Choroid plexus epithelial cell (primary cell): ENCODE results near the gene CA10.

ENCODE experiments used
- DNase-seq: peaks from one replicate; pipeline ENCODE4 v3.0.0-alpha.2; 2010; ENCODE audit warnings: low read depth
- H3K4me3 ChIP-seq: 2 replicates; pipeline ENCODE4 v1.5.1; 2011; ENCODE audit warnings: low read depth, mild to moderate bottlenecking, control low read depth, low read length, moderate library complexity
- TF ChIP-seq, protein P1 (sequence below): conservative IDR thresholded peaks from 2 replicates; pipeline ENCODE4 v1.5.1; 2011; ENCODE audit warnings: low read depth, mild to moderate bottlenecking, control low read depth, inconsistent platforms, low read length, moderate library complexity

Gene CA10

GRCh38 chr17:51833620-51834019 is 324.9 kb downstream of the CA10 start:
- no peak overlapping the region for H3K4me3 ChIP-seq
- DNase-seq, result no peak
- TF ChIP-seq, protein P1, sequence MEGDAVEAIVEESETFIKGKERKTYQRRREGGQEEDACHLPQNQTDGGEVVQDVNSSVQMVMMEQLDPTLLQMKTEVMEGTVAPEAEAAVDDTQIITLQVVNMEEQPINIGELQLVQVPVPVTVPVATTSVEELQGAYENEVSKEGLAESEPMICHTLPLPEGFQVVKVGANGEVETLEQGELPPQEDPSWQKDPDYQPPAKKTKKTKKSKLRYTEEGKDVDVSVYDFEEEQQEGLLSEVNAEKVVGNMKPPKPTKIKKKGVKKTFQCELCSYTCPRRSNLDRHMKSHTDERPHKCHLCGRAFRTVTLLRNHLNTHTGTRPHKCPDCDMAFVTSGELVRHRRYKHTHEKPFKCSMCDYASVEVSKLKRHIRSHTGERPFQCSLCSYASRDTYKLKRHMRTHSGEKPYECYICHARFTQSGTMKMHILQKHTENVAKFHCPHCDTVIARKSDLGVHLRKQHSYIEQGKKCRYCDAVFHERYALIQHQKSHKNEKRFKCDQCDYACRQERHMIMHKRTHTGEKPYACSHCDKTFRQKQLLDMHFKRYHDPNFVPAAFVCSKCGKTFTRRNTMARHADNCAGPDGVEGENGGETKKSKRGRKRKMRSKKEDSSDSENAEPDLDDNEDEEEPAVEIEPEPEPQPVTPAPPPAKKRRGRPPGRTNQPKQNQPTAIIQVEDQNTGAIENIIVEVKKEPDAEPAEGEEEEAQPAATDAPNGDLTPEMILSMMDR, result no peak

DNA sequence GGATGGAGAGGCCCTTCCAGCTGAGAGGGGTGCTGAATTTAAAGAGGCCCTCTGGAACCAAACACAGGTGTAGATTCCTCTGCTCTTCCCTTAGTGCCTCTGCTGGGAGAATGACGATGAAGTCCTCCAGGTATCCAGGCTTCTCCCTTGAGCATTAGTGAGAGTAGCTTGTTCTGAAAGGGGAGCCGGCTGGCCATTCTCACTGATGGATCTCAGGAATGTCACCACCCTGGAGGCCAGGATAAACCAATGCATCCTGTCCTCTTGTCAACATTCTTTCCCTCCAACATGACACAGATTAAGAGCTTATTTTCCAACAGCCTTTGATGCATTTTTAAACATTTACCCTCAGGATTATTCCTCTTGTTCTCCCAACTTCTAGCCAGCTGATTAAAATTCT is 325.5 kb downstream of the CA10 start:
- DNase-seq, result no peak
- TF ChIP-seq, protein P1, result no peak
- H3K4me3 ChIP-seq, result no peak overlapping the region

DNA sequence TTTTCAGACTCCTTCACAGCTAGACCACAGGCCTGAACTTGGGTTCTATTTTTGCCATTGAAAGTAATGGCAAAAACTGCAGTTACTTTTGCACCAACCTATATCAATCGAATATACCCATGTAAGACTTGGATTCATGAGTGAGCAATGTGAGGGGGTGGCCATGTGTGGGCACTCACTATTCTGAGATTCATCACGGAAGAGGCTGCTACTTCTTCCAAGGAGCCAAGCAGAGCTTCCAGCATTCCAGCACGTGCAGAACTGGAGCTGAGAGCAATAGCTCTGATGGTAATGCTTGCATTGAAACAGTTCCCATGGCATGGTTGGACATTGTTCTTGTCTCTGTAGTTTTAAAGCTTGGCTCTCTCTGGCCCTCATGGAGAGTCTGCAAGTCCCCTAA is 327.6 kb downstream of the CA10 start:
- TF ChIP-seq, protein P1, result no peak
- no peak for DNase-seq

GRCh38 chr17:51830451-51830850 is 328.1 kb downstream of the CA10 start:
- DNase-seq, result no peak
- H3K4me3 ChIP-seq, result no peak overlapping the region
- TF ChIP-seq, protein P1, result no peak

More for the DNA sequence above, 327.6 kb downstream of the CA10 start:
- H3K4me3 ChIP-seq, result no peak overlapping the region

- H3K4me3 ChIP-seq, result no peak overlapping the region
- no peak for DNase-seq
- TF ChIP-seq, protein P1, result no peak
Observed at GRCh38 chr17:51828901-51829300, 329.6 kb downstream of the CA10 start.

- TF ChIP-seq, protein P1, result no peak
- no peak overlapping the region for H3K4me3 ChIP-seq
- DNase-seq, result no peak
Observed at GRCh38 chr17:51827140-51827539, 331.4 kb downstream of the CA10 start.

DNA sequence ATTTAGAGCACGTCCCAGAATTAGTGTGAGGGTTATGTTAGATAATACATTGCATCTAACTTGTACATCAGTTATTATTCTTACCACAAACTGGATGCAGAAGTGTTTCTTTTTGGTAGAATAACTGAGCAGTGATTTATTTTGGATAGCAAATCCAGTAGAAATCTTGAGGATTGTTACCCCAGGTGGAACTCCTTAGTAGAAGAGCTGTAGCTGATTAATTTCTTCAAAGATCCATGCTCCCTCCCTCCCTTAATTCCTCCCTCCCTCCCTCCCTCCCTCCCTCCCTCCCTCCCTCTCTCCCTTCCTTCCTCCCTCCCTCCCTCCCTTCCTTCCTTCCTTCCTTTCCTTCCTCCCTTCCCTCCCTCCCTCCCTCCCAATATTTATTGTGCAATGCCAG is 337.7 kb downstream of the CA10 start:
- TF ChIP-seq, protein P1, result no peak
- DNase-seq, result no peak
- no peak overlapping the region for H3K4me3 ChIP-seq
